ENCODE data around the gene TPST2.
A peak's percentile ranks its signal among the peaks of the same experiment; 100 is the strongest.
"Not testable (repeated sequence)": the region's sequence is repeated elsewhere in the genome, so short reads cannot be mapped to it uniquely, and the experiment has no call there.

The TPST2 gene

DNA sequence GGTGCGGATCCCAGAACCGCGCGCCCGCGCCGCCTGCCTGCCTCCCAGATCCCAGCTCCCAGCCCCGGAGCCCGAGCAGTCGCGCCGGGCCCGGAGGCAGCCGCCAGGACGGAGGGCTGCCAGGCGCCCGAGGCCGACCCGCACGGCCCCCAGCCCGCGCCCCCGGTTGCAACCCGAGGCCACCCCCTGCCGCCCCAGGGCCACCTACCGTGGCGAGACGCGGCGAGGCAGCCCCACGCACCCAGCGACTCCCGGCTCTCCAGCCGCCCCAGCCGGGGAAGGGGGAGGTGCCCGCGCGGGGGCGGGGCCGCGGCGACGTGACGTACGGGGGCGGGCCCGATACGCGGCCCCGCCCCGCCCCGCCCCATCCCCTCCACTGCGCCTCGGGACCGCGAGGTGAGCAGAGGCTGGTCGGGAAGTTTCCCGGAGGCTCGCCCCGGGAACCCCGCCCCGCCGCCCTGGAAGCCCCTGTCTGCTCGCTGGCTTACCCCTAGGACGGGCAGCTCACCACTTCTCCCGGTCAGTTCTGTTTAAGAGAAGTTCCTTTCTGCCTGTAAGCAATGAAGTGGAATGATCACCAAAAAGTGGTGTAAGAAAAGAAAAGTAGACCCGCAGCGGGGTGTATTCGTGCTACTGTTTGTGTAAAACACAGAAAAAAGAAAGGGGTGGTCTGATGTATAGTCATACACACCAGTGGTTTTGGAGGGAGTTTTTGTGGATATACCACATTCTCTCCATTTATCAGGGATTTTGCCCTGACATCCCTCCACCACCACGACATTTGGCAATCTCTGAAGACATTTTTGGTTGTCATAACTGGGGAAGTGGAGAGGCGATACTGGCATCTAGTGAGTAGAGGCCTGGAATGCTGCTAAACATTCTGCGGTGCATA lies at the start of gene TPST2:
Gene TPST2, minus strand, starts transcription at position 288 of the 892 bp plus-strand sequence. CDS start 48,502 bp downstream, outside the sequence.
- peak; percentile 44 to 76 (median 60) for DNase-seq

DNA sequence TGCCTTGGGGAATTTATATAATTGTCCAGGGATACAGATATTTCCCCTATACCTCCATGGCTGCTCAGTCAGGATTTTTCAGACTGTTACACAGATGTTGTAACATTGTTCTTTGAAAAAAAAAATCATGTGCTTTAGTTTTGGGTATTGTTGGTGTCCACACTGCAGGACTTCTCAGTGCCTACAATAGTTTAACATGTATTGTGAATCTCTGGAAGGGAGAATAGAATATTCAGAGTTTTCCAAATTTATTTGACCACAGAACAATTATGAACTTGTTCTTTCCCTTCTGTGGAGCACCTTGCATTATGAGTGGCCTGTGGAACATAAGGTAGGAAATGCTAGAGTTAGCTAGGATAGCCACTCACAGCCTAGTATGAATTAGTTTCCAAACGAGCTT lies 46.4 kb upstream of the TPST2 start:
- DNase-seq = no peak

DNA sequence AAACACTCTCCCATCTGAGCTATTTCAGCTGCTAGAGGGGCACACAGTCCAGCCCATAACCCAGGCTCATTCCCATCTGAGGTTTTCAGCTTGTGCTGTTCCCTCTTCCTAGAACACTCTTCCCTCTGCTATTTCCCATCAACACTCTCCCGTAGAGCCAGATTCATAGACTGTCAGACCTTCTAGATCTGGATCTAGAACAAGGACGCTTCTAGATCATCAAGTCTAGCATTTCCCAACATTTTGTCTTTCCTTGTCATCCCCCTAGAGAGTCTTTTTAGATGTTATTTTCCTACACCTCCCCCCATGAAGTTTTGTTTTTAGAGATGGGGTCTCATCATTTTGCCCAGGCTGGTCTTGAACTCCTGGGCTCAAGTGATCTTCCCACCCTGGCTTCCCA lies 45.2 kb upstream of the TPST2 start:
- no peak for DNase-seq

DNA sequence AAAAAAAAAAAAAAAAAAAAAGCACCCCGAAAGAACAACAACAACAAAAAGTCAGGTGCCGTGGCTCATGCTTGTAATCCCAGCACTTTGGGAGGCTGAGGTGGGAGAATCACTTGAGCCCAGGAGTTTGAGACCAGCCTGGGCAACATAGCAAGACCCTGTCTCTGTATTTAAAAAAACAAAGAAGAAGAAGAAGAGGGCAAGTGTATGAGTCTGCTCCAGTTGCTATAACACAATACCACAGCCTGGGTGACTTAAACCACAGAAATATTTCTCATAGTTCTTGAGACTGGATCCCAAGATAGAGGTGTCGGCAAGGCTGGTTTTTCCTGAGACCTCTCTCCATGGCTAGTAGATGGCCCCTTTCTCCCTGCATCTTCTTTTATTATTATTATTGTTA lies 44.3 kb upstream of the TPST2 start:
- DNase-seq = no peak

DNA sequence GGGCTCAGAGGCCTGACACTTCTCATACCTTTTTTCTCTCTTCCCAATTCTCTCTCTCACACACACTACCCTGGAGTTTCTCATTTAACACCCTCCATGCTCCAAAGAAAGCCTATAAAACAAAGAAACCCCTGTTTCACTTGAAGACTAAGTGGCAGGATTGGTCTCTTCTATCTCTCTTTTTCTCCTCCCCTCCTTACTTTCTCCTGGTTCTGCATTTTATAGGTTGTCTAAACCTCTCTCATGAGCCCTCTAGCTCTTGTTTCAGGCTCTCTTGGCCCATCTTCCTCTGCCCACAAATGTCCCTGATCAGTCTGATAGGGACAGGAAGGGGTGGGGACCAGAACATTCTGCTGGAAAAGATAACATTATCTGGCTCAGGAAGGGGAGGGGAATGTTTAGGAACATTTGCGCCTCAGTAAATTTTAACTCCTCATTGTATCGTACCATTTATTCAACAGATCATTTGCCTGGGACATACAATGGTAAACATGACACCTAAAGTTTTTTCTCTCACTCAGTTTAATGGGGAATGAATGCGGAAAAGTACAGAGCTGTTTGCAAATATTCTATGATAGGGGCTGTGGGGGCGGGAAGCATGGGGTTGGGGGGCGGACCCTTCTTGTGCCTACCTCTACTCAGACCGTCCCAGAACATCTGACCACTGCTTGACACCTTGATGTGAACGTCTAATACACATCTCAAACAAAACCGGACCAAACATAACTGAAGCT lies 42.7 kb upstream of the TPST2 start:
- DNase-seq = no peak

DNA sequence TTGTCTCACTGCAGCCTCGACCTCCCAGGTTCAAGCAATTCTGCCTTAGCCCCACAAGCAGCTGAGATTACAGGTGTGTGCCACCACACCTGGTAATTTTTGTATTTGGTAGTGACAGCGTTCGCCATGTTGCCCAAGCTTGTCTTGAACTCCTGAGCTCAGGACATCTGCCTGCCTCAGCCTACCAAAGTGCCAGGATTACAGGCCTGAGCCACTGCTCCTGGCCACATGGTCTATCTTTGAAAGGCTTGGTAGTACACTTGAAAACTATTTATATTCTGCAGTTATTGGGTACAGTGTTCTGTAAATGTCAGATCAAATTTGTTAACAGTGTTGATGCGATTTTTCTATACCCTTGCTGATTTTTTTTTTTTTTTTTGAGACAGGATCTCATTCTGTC lies 41.4 kb upstream of the TPST2 start:
- DNase-seq = no peak

DNA sequence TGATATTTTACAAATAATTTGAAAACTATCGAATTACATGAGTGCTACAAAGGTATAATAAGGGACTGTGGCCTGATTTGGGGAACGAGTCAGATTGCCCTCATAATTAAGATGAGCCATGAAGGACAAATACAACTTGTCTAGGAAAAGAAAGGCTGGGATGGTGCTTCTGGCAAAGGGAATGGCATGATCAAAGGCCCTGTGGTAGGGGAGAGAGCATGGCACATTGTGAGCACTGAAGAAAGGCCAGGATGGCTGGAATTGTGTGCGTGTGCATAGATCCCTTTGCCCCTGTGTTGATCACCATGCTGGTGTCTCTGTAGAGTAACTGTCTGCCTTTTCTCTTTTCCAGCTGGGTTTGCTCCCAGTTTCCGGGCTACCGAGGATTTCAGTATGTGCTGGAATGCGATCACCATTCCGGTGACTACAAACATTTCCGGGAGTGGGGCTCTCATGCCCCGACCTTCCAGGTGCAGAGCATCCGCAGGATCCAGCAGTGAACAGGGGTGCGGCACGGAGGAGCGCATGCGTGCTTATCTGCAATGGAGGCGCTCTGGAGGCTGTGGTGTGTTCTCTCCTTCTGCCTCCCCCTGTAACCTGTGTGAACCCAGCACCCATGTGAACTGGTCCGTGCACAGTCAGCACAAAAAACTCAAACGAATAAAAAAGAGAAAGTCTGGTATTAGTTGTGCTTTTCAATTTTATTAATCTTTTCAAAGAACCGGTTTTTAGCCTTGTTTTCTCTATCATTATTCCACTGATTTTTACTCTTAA lies 40.2 kb upstream of the TPST2 start:
- DNase-seq = no peak

DNA sequence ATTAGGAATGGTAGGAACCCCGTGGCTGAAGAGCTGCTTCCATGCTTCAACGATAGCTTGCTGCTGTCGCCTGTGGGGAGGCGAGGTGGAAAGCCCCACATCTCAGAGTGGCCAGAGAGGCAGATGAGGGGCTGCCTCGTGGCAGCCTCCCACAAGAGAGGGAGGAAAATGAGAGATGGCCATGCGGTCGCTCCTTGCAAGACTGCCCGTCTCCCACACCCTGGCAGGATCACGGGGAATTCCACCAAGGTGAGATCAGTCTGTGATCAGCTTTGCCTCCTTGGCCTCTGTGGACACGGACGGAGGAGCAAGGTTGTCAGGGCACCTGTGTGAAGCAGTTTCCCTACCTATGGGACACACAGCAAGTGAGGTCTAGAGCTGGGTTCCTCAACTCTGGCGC lies 34.9 kb upstream of the TPST2 start:
- DNase-seq = no peak

DNA sequence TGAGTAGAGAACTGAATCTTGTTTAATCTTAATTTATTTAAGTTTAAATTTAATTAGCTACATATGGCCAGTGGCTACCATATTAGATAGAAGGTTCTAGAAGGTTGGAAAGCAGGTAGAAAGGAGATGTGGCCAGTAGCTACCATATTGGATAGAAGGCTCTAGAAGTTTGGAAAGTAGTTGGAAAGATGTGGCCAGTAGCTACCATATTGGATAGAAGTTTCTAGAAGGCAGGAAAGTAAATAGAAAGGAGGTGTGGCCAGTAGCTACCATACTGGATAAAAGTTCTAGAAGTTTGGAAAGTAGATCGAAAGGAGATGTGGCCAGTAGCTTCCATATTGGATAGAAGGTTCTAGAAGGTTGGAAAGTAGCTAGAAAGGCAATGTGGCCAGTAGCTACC lies 34.1 kb upstream of the TPST2 start:
- DNase-seq = no peak

DNA sequence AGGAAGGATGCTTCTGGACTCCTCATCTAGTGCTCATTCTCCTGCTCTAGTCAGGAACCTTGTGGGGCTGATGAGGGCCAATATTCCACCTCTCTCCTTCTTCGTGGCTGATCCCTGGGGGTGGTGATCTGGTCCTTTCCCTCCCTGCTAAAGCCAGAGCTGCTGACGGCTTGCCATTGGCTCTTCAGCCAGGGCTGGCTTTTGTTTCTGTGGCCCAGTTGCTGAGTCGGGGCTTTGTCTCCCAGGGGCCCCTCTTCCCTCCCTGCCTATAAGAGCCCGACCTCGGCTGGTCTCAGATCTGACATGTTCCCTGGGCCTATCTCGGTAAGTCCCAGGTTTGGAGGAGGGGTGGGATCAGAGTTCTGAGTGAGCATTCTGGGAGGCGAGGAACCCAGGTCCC lies 31.7 kb upstream of the TPST2 start, which contains the start of gene CRYBA4:
Gene CRYBA4, plus strand, starts transcription at position 301 of the 400 bp plus-strand sequence. CDS start 634 bp downstream, outside the sequence.
- no peak for DNase-seq

DNA sequence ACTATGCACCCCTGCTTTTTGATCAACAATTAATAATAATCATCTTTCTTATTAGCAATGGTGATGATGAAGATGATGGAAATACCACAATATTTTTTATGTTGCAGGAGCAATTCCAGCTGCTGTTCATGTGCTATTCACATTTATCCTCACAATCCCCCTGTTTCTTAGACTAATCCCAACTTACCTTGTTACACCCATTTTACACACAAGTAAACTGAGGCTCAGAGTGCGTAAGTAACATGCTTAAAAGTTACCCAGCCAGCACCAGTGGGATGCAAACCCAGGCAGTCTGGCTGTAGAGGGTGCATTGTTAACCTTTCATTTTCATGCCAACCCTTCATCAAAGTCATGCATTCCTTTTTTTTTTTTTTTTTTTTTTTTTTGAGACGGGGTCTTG lies 30.3 kb upstream of the TPST2 start:
- no peak for DNase-seq

DNA sequence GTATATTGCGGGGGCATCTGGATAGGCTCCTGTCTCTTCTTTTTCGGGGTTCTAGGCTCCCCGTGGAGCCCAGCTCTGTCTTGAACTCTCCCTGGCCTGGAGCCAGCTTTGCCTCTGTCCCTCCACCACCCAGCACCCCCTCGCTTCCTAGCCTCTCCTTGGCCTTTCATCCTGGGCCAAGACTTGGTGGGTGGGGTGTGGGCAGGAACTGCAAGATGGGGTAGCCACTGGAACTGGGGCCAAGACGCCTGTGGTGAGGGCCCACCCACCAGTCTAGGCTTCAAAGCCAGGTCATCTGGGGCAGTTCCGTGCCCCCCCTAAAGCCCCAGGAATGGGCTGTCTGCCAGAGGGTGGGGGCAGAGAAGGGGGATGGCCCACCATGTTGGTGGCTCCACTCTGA lies 29.6 kb upstream of the TPST2 start:
- DNase-seq = no peak

DNA sequence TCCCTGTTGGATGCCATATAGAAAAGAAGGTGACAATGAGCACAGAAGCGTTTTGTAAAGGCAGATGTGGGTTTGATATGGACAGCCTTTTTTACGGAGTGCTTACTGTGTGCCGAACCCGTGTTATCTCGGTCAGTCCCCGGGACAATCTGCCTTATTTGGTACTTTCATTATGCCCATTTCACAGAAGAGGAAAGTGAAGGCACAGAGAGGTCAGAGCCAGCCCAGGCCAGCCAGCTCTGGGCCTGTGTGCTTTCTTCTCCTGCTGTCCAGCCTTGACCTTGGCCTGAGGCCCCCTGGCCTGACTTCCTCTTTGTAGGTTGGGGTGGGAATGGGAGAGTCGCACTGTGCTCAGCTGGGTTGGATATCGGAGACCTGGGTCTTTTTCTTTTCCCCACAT lies 28.5 kb upstream of the TPST2 start:
- no peak for DNase-seq

DNA sequence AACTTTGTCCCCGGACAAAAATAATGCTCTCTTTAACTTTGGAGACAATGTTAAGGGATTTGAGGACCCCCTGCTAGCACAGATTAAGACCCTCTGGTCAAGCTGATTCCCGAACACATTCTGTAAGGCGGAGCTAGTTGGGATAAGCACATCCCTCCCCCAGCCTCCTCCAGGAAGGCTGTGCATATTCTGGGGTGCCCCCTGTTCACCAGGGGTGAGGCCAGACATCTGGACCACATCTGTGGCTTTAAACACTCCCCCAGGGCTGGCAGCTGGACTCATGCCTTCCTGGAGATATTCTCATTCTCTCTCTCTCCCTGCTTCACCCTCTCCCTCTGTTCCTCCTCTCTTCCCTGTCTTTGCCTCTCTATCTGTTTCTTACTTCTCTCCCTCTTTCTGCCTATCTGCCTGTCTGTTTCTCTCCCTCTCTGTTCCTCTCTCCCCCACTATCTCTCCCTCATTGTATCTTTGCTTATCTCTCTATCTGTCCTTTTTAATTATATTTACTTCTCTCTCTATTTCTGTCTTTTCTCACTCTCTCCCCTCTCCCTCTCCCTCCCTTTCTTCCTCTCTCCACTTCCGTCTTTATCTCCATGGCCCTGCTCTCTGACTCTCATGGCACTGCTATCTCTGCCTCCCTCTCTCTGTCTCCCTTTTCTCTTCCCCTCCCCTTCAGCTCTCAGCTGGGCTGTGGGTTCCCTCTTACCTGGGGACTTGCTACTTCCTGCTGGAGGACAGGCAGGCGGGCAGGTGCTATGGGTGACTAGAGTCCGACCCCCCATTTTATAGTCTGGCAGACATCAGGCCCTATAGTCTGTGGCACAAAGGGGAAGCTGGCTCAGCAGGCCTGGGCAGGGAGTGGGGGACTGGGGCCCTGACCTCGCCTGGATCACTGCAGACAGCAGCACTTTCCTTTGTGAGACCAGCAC lies 27.6 kb upstream of the TPST2 start, which contains the start of gene CRYBB1:
Gene CRYBB1, minus strand, starts transcription at position 757 of the 929 bp plus-strand sequence. CDS start 1,708 bp downstream, outside the sequence.
- no peak for DNase-seq

DNA sequence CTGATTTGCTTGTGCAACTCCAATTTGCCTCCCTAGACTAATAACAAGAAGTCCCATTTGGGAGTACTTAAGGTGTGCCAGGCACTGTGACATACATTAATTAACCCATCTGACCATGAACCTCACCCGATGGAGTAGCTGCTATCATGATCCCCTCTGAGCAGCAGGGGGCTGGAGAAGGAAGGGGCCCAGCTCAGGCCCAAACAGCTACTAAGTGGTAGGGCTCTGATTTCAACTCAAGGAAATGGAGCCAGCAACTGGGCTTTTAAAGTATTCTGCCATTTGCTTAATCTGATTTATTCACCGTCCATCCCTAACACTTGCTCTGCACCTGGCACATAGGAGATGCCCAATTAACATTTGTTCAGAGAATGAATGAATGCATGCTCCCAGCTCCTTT lies 26.7 kb upstream of the TPST2 start:
- DNase-seq = no peak

DNA sequence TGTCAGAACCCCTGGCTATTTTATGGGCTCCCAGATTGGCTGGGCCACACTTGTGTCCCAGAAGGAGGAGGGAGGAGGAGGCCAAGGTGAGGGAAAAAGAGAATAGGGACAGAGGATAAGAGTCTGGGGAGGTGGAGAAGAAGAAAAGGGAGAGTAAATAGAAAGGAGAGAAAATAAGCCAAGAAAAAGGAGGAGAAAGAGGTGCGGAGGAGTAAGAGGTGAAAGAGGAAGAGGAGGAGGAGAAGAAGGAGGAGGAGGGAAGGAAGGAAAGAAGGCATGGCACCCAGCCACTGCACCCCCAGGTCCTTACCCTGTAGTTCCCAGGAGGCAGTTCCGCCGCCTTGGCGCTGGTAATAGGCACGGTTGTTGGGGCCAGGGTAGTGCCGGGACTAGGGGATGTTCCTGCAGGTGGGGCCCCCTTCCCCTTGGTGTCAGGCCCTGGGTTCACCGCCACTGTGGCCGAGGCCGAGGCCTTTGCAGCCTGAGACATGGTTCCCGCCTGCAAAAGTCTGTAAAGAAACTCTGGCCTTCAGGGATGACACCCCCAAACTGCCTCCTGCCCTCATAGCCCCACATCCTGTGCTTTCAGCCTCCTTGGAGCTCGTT lies 26.0 kb upstream of the TPST2 start:
- DNase-seq = no peak

DNA sequence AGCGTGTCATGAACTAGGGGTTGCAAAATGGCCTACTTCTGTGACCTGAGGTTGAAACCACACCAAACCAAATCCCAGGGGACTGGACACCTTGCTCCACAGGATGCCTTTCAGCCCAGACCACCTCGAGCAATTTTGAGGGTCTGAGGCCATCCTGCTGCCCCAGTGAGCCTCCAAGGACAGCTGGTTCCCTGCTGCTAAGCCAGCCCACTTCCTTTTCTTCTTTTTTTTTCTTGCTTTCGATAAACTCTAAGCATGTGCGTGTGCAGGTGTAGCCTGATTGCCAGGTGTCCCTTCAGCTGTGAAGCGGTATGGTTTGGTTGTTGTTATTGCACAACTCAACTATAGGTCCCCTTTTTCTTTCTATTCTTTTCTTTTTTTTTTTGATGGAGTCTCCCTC lies 25.2 kb upstream of the TPST2 start:
- DNase-seq = no peak

DNA sequence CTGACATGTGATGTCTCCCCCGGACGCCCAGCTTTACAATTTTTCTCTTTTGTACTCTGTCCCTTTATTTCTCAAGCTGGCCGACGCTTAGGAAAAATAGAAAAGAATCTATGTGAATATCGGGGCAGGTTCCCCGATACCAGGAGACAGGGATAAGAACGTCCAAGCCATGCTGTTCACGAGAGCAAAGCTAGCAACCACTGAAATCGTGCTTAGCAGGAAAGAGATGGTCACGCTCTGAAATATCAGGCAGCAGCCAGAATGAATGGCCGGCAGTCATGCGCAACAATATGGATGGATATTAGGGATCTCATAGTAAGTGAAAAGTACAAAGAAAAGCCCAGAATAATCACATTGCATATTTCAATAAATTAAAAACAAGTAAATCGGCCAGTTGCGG lies 24.4 kb upstream of the TPST2 start:
- DNase-seq = no peak

DNA sequence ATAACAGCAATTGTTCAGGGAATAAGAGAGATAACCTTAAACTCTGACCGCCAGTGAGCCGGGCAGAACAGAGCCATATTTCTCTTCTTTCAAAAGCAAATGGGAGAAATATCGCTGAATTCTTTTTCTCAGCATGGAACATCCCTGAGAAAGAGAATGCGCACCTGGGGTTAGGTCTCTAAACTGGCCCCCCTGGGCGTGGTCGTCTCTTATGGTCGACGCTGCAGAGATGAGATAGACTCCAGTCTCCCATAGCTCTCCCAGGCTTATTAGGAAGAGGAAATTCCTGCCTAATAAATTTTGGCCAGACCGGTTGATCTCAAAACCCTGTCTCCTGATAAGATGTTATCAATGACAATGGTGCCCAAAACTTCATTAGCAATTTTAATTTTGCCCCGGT lies 23.8 kb upstream of the TPST2 start:
- DNase-seq = not testable (repeated sequence)

DNA sequence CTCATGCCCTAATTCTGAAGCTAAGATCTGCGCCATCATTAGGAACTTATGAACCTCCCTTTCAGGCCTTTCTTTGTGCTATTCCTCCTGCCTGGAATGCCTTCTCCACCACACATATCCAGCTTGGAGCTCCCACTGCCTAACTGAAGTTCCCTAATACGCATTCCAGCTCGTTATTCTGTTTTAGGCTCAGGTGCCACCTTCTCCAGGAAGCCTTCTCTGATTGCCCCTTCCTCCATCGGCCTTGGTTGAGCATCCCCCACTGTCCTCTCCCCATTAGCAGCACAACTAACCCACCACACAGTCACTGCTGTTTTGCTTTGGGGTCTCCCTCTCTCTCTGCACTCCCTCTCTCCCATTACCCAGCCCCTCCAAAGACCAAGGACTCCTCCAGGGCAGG lies 22.7 kb upstream of the TPST2 start:
- DNase-seq = no peak

DNA sequence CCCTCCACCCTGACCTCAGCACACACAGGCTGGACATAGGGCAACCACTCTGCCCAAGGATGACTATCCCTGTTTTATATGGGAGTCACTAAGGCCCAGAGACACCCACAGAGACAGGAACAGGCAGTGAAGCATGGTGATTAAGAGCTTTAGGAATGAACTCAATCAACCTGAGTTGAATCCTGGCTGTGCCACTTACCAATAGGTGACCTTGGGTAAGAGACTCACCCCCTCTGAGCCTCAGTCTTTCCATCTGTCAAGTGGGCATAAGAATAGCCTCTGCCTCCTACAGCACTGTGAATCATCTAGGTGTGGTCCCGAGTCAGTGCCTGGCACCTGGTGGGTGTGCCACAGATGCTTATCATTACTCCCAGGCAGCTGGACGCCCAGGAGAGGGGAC lies 21.1 kb upstream of the TPST2 start:
- no peak for DNase-seq
